Stimulated activated CD4-positive, alpha-beta T cell treated with anti-CD3 and anti-CD28 coated beads, Interleukin-4, amount 100 ng/mL, for 48 hours (primary cell): ENCODE data around the gene STK38.
"Not testable (repeated sequence)": the region's sequence is repeated elsewhere in the genome, so short reads cannot be mapped to it uniquely, and the experiment has no call there.

Source experiments
- DNase-seq, 2 donors: peaks; one replicate each; pipeline ENCODE4 v3.0.0-alpha.2; 2020; ENCODE audit warnings: low read depth in 2 of 2

The STK38 gene

DNA sequence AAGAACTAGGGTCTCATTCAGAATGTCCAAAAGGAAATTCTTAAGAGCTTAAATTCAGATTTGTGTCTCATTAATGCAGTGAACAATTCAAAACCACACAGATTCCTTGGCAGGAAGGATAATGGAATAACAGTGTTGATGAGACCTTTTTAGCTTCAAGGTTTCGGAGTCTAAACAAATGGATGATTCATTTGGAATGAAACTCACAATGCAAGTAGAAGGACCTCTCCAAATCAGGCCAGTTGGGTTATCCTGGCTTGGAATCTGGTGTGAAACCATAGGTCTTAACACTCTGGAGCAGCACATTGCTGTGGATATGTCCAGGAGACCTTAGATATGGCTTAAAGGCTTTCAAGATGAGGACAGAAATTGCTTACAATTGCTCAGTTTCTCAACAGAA, 59.6 kb downstream of the STK38 start:
- DNase-seq, result no peak

DNA sequence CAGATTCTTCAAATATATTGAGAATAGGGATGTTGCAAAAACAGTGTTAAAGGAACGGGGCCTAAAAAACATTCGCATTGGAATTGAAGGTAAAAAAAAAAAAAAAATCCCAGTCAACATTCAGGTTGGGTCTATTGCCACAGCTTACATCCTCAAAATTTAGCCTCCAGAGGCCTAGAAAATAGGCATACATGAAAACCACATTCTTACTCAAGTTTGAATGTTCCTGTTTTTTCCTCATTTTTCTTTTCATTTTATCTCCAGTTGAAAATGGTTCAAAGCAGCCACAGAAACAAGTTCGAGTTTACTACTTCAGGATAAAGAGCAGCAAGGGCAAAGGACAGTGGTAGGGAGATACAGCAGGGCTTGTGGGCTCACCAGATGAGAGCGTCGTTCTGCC, 62.5 kb downstream of the STK38 start:
- DNase-seq, result no peak

DNA sequence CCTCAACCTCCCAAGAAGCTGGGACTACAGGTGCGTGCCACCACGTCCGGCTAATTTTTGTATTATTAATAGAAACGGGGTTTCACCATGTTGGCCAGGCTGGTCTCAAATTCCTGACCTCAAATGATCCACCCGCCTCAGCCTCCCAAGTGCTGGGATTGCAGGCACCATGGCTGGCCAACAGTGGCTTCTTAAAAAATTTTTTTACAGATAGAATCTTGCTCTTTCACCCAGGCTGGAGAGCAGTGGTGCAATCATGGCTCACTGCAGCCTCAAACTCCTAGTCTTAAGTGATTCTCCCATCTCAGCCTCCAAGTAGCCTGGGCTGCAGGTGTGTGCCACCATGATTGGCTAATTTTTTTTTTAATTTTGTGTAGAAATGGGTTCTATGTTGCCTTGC, 64.0 kb downstream of the STK38 start:
- not testable (repeated sequence) for DNase-seq

DNA sequence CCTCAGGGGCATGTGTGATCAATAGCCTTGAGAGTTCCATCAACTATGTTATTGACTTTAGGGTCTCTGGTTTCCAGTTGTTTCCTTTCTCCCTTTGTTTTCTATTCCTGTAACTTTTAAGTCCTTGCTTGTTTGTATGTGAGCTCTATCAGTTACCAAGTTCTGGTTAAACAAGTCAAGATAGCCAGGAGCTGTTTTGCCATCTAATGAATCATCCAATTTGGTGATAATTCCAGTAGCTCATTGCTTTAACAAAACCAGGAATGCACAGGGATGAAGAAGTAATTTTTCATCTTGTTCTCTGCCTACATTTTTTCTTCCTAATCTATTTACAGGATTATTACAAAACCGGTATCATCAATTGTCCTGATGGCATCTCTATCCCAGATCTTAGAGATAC, 68.0 kb downstream of the STK38 start:
- DNase-seq, result no peak

DNA sequence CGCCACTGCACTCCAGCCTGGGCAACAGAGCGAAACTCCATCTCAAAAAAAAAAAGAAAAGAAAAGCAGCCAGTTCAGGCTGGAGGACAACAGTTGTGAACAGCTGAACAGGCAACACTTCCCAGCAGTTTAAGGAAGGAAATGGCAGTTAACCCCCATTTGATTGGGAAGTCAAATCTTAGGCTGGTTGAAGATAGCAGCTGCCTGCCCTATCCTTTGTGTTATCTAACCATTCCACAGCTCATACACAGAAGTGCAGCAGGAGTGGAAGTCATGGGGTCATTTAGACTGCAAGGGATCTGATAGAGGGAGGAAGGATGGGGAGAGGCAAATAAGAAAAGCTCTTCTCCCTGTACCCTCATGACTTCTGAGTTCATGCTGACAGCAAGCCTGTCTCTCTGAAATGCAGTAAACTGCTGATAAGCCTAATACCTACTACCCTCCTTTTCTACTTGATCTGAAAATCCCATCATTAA, 69.2 kb downstream of the STK38 start:
- no peak for DNase-seq

DNA sequence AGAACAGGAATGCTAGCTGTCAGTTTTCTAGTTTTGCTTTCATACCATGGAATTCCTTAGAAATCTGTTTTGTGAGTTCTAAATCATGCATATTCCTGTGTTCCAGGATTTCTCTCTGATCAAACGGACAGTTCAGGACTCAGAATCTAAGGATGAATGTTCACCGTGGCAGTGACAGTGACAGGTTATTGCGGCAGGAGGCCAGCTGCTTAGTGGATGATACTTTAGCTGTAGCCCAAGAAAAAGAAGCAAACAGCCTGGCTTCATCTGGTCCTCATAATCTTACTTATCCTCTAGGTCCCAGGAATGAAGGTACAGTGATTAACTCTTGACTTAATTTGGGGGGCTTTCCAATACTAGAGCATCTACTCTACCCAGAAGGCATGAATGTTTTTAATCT, 77.3 kb downstream of the STK38 start:
- no peak for DNase-seq

DNA sequence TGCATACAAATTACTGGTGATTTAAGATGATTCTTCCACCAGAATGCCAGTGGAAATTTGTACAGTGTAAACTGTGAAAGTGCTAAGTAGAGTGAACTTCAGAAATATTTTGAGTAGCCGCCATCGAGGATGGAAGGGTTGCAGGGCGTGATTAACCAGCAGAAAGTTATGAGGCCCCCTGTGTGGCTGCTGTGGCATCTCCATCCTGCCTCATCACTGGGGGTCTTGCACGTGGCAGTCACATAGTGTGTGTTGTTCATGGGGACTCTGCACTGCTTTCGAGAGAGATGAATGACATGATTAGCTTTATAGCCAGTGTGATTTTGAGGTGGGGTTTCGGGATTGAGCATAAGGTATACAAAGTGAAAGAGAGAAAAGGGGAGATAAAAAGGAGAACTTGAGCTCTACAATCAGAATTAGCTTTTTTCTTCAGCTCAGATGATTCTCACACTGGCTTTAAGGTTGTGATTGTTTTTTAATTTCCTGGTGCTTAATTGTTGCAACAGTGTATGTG, 78.1 kb downstream of the STK38 start:
- DNase-seq, result no peak

DNA sequence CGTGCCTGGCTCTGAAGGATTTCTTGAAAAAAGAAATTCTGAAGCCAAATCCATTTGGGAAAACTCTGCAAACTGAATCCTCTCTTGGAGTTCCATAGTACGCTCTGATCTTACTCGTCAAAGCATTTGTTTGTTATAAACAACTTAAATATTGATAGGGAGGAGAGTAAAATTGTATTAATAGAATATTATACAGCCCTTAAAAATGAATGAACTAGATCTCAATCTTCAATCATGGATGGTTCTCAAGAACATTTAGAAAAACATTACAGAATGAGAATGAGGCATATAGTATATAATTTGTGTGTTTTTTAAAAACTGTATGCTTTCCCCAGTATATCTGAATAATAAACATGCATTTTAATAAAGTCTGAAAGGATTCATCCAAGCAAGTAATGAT, 79.7 kb downstream of the STK38 start:
- DNase-seq, result no peak

DNA sequence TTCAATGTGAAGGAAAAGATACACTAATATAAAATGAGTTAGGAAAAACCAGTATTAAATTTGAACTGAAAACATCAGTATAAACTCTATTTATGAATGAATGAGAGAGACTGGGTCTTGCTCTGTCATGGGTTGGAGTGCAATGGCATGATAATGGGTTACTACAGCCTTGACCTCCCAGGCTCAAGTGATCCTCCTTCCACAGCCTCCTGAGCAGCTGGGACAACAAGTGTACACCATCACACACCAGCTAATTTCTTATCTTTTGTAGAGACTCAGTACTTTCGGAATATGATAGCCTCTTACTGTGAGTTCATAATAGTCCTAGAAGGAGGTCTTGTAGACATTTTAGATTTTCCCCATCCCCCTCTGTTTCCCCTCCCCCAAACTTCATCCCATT, 83.0 kb downstream of the STK38 start:
- no peak for DNase-seq

DNA sequence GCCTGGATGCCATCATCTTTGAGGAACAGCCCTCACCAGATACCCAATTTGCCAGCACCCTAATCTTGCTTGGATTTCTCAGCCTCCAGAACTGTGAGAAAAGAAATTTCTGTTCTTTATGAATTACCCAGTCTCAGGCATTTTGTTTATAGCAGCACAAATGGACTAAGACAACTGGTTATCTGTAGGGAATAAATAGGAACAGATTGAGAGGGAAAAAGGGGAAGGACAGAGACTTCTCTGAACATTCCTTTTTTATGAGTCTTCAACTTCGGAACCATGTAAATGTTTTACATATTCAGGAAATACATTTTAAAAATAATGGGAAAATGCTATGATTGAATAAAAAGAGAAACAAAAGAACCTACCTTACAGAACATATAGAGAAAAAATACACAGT, 83.6 kb downstream of the STK38 start:
- no peak for DNase-seq

DNA sequence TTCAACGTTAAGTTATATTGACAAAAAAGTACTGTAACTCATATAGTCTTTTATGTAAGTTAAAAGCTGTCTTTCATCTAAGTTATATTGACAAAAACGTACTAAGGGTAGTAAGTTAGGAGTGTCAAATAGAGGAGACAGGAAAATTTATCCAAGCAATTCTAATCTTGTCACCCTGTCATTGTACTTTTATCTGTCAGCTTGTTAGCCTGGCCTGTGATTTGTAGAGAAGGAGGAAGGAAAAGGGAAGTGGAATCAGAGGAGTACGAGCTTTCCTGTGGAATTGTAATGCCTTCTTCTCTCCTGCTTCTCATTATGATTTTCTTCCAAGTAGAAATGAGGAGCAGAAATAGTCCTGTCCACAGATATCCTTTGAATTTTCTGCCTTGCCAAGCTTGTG, 85.6 kb downstream of the STK38 start:
- no peak for DNase-seq

DNA sequence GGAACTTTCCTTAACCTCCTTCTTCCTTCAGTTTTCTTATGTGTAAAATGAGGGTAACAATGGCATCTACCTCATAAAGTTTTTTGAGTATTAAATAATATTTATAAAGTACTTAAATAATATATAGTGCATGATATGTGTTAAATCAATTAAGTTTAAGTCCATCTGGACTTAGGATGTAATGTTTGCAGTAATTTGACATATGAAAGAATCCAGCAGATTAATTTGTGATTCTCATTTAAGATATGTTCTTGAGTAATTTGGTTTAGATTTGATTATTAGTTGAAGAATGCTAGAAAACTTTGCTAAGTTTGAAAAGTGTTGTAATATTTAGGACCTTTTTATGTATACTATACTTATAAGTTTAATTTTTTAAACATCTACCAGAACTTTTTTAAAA, 86.4 kb downstream of the STK38 start:
- no peak for DNase-seq

DNA sequence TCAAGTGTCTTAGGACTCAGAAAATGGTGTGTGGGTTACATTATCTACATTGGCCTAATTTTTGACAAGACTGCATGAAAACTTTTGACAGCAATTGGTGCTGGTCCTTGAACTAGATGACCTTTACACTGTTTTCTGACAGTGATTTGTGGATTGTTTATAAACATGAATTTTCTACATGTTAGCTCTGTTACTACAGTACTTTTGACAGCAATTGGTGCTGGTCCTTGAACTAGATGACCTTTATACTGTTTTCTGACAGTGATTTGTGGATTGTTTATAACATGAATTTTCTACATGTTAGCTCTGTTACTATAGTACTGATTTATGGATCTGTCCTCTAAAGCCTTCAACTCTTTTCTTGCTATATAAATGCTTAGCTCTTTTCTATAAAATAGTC, 87.8 kb downstream of the STK38 start:
- DNase-seq, result no peak

DNA sequence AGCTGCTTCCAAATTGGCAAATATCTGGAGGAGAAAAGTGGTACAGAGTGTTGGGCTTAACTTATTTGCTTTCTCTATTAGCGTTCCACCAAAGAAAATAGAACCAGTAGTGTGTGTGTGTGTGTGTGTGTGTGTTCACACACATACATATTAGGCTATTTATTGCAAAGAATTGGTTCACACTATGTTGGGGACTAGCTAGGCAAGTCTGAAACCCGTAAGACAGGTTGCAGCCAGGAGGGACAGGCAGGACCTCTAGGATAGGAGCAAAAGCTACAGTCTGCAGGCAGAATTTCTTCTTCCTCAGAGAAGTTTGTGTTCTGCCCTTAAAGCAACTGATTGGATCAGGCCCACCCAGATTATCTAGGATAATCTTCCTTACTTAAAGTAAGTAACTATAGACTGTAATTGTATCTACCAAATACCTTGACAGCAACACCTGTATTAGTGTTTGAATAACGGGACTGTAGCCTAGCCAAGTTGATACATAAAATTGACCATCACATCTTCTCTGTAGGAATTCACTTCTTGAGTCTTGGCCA, 91.7 kb downstream of the STK38 start:
- DNase-seq, result no peak

DNA sequence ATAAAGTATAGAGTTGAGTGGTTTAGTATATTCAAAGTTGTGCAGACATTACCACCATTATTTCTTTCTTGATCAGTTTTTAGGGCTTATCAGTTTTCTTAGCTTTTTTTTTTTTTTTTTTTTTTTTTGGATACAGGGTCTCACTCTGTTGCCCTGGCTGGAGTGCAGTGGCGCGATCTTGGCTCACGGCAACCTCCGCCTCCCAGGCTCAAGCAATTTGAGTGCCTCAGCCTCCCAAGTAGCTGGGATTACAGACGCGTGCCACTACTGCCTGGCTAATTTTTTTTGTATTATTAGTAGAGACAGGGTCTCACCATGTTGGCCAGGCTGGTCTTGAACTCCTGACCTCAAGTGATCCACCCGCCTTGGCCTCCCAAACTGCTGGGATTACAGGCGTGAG, 94.4 kb downstream of the STK38 start:
- not testable (repeated sequence) for DNase-seq

DNA sequence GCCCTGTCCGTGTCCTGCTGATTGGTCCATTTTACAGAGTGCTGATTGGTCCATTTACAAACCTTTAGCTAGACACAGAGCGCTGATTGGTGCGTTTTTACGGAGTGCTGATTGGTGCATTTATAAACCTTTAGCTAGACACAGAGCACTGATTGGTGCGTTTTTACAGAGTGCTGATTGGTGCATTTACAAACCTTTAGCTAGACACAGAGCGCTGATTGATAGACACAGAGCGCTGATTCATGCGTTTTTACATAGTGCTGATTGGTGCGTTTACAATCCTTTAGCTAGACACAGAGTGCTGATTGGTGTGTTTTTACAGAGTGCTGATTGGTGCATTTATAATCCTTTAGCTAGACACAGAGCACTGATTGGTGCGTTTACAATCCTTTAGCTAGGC, 98.1 kb downstream of the STK38 start:
- not testable (repeated sequence) for DNase-seq

DNA sequence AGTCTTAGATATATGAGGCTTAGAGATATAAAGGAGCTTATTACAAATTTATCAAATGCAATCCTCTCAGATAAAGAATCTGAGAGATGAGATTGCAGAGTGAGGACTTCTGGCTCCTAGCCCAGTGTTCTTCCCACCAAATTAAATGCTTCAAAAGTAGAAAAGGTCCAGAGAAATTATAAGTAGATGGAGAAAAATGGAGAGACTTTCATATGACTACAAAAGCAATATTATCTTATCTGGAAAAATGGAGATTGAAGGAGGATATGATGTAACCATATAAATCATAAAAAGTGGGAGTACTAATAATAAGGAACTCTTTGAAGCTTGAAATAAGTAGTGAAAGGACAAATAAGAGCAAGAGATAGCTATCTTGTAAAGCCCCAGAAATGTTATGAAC, 101.7 kb downstream of the STK38 start:
- DNase-seq, result no peak

DNA sequence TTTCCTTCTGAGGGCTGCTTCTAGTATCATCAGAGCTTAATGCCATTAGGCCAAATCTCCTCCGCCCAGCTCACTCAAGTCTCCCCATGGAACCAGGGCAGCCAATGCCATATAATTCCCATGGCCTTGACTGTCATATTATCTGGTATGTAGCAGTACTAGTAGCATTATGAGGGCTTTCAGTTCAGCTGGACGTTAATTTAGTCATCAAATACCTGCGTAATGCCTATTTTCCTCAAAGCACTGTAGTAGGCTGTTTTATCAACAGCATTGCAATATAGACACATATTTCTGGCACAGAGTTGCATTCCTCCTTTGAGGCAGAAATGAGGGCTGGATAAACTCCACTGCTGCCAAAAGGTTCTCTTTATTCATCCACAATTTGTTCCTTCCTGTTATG, 102.8 kb downstream of the STK38 start:
- no peak for DNase-seq
